RPMI7951 (cell line): ENCODE measurements around the gene TTC9B. TPM values are rescaled to one million over a fixed set of nuclear protein-coding genes. Genes with fewer than 3 reads are reported as not detected.

ENCODE experiments used
- DNase-seq: peaks from one replicate; pipeline ENCODE4 v3.0.0-alpha.2; 2012; ENCODE audit warnings: low read depth
- total RNA-seq: library from RNA; depleted of rRNA; stranded (reverse); fragments of >200 nt; shearing (Covaris generic); gene quantifications from 2 replicates; pipeline ENCODE4 v1.2.3, GENCODE V29; 2014; rRNA removed

The TTC9B gene
- total RNA-seq, result not detected in 2 replicates

DNA sequence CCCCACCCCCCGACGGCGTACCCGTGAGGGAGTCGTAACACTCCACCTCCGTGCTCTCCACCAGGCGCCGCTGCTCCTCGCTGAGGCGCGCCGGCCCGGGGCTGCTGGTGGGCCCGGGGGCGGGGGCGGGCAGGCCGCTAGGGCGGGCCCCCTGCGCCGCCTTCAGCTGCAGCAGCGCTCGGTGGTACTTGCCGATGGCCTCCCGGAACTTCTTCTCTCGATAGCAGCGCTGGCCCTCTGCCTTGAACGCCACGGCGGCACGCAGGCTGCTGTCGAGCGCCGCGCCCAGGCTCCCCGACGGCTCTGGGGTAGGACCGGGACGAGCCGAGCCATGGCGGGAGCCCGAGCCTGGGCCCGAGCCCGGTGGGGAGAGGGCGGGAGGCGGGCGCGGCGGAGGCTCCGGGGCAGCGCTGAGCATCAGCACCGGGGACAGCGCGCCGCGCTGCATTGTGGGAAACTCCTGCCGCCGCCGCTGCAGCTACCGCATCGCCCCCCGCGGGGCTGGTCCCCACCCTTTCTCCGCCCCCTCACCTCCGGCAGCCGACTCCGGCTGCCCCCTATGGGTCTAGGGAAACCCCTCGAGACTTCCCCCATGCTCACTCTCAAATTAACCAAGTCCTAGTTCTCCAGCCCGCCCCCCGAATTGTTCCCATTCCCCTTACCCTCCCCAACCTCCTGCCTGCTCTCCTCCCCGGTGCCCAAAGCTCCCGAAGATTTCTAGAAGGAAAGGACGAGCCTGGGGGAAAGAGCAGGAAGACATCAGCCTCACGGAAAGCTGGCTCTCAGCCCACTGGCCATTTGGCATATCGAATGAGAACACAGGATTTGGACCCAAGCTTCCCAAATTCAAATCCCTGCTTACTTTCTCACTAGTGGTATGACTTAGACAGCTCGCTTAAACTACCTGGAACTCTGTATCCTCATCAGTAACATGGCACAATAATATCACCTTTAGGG, at the start of gene TTC9B:
Gene TTC9B, minus strand, starts transcription at position 451 of the 957 bp plus-strand sequence. Its CDS starts 3 bp downstream, at position 448.
- no peak for DNase-seq

DNA sequence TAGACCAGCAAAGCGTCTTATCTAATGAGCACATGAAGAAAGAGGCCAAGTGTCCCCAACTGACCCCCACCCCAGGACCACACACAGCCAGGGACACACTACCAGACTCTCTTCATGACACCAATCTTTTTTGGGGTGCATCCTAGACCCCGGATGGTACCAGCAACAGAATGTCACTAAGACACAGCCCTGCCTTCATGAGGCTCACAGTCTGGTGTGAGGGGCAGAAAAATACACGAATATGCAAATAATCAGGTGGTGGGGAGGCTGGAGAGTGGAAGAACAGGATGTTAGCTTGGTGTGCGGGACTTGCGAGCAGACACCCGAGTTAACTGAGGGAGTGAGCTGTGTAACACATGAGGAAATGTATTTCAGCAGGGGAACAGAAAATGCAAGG, 49.4 kb upstream of the TTC9B start:
- DNase-seq, result no peak

DNA sequence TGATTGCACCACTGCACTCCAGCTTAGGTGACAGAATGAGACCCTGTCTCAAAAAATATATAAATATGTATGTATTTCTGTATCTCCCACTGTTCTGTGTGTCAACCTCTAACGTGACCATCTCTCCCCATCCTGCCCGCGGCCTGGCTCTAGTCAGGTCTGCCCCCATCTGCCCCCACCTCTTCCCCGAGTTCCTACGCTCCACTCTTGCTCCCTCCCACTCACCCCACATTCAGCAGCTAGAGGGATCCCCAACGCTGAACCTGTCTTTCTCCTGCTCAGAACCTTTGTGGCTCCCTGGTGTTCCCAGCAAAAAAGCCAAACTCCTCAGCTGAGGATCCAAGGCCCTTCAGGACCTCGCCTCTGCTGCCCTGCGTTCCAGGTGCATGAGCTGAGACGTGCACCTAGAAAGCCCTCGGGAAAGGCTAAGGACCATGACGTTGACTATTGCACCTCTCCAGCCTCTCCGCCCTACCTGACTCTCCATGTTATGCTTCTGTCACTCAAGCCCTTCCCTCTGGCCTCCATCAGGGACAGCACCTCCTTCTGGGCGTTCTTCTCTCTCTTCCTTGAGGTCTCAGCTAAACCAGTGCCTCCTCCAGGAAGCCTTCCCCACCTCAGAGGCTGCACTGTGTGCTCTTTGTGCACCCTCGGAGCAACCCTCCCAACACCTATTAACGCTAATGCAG, 48.9 kb upstream of the TTC9B start:
- DNase-seq, result no peak

DNA sequence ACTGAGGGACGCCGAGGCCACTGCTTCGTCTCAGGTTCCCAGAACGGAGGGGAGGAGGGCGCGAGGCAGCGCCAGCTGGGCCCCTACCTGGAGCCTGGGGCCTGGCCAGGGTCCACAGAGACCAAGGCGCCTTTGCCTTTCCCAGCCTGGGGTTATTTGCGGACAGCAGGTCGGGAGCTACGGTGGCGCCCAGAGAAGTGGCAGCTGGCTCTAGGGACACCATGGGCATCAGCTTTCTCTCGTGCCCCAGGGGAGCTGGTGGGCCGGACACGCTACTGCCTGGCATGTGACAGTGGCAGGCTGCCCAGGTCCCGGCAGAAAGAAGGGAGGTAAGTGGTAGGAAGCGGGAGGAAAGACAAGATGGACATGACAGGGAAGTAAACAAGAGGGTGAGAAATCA, 47.9 kb upstream of the TTC9B start:
- no peak for DNase-seq

DNA sequence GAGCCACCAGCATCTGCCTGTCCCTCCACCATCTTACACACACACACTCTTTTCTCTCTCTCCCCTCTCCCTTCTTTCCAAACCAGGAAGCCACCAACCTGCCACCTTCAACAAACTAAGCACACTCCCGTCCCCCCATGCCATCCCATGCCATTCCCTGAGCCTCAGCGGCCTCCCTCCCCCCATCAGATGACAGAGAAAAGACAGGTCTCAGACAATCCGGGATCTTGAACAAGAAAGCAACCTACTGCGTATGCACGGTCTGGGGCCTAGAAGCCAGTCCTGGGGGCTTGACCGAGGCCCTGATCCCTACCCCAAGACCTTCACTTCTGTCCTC, 47.5 kb upstream of the TTC9B start:
- no peak for DNase-seq

DNA sequence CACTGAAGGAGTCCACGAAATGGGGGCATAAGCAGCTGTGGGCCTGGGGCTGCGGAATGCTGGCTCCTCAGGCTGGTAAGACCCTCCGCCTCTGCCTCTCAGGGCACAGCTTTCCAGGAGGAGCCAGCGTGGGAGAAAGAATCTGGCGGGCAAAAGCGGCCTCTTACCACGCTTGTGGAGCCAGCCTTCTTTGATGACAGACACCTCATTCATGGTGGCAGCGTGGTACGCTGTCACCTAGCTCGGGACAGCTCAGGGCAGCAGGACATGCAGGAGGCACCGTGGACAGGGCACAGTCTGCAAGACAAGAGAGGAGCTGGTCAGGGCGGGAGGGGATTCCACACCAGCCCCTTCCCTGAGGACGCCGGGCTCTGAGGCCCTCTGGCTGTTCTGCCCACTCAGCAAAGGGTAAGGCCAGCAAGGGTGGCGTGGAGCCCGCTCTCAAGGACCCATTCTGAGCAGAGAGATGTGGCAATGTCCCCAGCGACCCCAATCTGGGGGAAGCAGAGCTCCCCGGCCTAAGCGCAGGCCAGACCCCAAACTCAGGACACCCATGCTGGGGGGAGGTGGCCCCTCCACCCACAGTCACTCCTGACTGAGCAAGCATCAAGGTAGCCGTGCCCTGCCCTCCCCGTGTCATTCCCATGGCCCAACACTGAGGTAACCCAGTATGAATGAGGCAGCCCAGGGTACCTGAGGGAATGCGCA, 47.0 kb upstream of the TTC9B start:
- DNase-seq, result no peak

DNA sequence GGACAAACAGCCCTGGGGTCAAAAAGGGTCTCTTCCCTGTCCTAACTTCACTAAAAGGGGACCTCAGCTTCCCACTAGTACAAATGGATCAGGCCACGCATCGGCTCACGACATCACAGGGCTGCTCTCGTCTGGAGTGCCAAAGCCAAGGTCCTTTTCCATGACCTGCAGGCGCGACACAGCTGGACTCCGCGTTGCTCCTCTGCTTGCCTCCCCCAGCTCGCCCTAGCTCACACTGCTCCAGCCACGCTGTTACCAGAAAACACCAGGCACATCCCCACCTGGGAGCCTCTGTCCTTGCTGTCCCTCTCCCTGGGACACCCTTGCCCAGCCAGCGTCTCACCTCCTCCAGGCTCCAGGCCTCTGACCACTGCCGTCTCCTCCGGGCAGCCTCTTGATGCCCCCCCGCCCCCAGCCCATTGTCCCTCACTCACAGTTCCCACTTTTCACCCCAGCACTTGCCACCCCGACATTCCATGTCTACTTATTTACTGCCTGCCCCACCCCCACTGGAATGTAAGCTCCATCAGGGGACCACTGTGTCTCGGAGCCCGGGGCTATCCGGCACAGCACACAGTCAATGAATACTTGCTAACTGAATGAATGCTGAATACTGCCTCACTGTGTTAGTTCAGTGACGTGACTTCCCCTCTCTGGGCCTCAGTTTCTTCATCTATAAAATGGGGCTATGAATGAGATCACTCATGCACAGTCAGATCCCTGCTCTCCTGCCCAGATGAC, 46.3 kb upstream of the TTC9B start:
- DNase-seq, result no peak

DNA sequence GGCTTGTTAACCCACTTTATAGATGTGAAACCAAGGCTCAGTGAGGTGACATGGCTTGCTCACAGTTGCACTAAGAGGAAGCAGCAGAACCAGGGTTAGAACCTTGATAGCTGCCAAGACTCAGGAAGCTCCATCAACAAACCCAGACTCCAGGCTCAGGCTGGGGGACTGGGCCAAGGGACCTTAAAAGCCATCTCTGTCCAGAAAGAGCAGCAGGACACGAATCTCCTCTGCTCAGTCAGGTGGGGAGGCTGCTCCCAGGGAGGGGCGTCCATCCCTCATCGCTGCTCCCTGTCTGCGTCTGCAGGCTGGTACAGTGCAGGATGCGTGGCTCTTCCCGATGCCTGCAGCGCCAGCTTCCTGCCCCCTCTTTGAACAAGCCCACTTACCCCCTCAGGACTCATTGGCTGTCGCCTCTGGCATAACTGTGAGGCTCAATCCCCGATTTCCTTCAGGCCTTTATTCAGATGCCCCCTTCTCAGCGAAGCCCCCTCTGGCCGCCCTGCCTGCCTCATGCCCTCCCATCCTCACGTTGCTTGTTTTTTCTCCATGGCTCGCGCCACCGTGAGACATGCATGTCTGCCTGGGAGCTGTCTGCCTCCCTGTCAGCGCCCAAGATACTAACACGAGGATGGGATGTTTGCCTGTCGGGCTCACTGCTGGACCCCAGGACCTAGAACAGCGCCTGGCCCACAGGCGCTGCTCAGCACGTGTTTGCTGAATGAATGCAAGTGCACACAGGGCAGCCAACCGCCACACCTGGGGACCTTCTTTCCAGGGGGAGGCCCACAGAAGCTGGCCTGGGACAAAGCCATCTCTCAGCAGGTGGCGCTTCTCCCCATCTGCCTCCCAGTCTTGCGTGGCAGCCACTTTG, 45.5 kb upstream of the TTC9B start:
- no peak for DNase-seq

DNA sequence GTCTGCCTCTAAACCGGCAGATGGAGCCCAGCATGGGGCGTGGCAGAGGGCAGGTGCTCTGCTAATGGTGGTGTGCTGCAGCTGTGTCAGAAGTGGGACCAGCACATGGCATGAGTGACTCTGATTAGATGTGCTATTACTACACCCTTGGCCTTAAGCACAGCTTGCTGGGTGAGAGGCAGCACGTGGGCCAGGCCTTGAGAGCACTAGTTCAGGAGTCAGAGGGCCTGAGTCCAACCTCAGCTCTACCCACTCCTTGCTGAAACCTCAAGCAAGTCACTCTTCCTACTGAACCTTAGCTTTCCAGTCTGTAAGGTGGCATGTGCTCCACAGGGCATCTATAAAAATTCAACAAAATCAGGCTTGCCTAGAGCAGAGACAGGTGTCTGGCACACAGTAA, 44.2 kb upstream of the TTC9B start:
- no peak for DNase-seq

DNA sequence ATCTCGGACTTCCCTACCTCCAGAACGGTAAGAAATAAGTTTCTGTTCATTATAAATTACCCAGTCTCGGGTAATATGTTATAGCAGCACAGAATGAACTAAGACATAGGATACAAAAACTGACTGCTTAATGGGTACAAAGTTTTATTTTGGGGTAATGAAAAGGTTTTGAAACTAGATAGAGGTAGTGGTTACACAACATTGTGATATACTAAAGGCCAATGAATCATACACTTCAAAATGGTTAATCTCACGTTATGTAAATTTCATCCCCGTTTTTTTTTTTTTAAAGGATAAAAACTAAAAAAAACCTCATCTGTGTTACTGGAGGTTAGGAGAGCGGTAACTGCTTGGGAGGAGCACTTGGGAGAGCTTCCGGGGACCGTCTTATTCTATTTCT, 43.4 kb upstream of the TTC9B start:
- no peak for DNase-seq

DNA sequence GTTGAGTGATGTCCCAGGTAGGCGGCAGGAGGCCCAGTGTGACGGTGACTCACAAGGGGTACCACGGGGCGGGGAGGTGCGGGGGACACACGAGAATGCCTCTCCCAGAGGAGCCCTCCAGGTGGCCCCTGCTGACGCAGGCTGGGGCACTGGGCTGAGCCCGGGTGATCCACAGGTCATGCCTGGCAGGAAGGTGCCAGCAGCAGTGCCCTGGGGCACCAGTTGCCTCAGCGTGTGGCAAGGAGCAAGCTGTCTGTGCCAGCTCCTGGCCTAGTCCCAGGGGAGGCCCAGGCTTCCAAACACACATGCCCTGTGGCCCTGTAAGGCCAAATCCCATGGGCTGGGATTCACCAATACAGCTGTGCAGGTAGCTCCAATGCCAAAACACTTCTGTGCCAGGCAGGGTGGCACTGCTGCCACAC, 38.9 kb upstream of the TTC9B start:
- DNase-seq, result no peak

DNA sequence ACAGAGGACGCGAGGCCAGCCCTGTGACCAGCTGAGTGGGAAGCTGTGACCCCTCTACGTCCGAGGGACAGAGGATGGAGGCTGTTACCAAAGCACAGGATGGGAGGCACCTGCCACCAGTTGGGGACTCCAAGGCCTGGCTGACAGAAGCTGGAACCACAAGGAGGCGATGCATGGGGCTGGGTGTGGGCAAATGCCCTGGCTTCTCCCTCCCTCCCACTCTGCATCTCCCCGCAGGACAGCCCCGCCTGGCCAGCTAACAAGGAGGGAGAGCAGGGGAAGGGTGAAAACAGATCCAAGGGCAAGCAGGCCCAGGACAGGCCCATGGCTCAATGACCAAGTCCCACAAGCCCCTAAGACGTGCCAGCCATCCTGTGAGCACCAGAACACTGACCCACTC, 38.3 kb upstream of the TTC9B start:
- DNase-seq, result no peak

DNA sequence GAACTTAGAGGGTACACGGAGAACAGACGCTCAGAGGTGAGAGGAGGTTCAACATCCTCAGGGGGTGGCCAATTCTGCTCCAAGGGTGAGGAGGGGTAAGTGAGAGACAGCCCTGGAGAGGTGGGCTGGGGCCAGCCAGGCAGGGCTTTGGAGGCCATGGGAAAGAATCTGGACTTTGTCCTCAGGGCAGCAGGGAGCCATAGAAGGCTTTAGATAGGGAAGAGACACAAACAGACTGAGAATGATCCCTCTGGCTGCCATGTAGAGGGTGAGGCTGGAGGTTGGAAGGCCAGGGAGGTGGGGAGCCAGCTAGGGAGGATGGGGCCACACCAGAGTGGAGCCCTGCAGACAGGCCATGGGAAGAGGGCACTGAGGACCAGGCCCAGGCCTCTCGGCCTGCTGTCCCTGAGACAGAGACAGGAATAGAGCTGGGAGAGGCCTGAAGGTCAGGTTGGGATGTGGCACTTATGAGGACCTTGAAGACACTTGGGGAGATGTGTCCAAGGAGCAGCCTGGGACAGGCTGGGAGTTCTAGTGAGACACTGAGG, 37.5 kb upstream of the TTC9B start:
- no peak for DNase-seq

DNA sequence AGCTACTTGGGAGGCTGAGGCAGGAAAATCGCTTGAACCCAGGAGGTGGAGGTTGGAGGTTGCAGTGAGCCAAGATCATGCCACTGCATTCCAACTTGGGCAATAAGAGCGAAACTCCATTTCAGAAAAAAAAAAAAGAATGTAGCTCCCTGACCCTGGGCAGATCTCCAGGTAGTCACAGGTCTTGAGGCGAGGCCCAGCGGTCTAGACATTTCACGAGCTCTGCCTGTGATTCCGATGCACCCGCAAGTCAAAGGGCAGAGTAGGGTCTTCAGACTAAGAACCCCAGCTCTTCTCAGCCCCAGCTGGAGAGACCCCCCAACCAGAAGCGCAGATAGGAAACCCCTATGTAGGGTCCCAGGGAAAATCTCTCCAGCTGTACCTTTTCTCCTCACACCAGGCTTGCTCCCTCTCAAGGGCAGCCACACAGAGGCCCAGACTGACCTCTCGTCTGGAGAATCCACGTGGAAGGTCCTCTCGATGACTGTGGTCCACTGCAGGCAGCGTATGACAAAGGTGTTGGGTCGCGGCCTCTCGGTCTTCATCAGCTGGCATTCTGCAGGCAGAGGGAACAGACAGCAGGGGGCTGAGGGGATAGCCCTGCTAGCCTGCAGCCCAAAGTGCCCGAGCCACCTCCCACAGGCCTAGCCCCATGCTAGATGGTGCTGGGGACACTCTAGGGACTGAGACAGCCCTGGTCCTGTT, 36.7 kb upstream of the TTC9B start:
- no peak for DNase-seq

DNA sequence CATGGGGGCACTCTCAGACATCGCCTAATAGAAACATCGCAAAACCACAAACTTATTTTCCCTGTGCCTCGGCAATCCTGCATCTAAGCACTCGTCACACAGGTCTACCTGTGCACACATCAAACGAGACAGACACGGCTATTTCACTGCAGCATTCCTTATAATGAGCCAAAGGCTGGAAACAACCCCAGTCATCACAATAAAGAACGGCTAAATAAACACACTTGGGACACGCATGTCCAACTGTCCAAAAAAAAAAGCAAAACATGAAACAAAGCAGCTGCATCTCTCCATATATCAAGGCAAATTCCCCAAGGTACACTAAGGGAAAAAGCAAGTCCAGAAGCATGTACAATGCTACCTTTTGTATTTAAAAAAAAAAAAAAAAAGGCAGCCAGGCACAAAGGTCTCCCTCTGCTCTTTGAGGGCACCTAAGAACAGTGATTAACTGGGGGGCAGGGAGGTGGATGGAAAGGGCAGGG, 35.5 kb upstream of the TTC9B start:
- DNase-seq, result no peak

DNA sequence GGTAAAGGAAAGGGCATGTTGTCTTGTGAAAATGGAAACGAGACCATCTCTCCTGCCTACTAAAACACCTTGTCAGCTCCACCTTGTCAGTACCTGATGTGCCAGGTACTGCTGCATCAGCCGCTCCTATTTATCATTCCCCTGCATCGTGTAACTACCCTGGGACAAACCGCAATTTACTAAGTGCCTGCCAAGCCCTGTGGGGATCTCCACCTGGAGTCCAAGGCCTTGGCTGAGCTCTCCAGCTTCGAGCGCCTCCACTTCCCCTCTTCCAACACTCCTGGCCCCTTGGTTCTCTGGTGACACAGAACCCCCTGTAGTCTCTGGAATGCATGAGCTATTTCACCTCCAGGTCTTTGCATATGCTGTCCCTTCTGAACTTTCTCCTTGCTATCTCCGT, 34.2 kb upstream of the TTC9B start:
- DNase-seq, result no peak

DNA sequence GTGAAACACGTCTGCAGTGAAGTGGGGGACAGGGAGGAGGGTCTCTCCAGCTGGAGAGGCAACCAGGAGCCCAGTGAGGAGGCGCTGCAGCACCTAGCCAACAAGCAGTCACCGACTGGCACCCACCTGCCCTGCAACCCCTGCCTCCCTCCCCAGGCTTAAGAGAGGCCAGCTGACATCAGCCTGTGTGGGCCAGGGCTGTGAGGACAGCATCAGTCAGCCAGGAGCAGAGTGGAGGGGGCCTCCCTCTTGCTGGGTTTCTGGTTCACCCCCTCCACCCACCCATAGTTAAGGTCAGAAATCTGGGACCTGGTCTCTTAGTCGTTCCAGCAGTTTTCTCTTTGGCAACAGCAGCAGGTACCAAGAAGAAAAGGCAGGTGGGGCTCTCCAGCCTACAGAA, 33.8 kb upstream of the TTC9B start:
- no peak for DNase-seq

DNA sequence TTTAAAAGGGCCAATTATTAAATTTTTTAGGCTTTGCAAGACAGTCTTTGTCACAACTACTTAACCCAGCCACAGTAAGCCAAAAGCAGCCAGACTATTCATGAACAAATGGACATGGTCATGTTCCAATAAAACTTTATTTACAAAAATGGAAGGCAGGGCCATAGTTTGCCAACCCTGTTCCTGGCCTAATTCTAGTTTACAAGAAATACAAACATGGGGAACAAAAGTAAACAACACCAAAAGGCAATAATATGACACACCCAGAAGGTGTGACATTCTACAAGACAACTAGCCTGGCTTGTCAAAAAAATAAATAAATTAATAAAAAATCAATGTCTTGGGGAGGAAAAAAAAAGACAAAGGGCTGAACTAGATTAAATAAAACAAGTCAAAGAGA, 33.1 kb upstream of the TTC9B start:
- DNase-seq, result no peak

DNA sequence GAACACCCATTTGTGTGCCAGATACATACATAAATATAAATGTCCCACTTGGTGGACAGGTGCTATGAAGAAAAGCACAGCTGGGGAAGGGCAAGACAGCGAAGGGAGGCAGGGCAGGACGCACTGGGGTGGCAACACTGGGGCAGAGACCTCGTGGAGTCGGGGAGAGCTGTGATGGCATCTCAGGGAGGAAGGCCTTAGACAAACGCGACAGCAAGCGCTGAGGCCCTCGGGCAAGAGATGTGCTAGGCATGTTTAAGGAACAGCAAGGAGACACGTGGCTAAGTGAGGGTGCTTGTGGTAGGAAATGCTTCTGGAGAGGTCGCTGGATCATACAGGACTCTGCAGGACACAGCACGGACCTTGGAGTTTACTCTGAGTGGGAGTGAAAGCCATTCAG, 31.6 kb upstream of the TTC9B start:
- no peak for DNase-seq

DNA sequence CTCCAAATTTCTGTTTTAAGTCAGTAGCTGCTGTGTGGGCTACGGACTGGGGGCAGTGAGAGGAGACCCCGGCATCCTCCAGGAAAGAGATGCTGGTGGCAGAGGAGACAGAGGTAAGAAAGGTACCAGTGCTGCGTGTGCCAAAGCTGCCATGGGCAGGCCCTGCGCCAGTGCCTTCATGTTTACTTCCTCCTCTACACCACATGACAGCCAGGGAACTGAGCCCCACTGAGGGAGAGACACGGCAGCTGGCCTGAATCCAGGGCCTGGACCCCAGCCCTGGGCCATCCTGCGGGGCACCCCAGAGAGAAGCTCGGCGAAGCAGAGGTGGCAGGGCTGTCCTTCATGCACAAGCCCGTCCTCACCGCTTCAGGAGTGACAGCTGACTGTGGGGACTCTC, 31.0 kb upstream of the TTC9B start:
- DNase-seq, result no peak
